Heart right ventricle (tissue), 16 donors: ENCODE results near the gene ASH1L. TPM values are rescaled to one million over a fixed set of nuclear protein-coding genes. Genes with fewer than 3 reads are reported as not detected.
A peak's percentile ranks its signal among the peaks of the same experiment; 100 is the strongest.
"Not testable (repeated sequence)": the region's sequence is repeated elsewhere in the genome, so short reads cannot be mapped to it uniquely, and the experiment has no call there.

Experiments used
- ATAC-seq, 8 donors: fragments of 200-7000 bp; cut with Tn5 transposase; one replicate each; pipeline ENCODE4 v1.9.1; 2020; ENCODE audit warnings: mild to moderate bottlenecking in 8 of 8, moderate library complexity in 8 of 8, moderate number of reproducible peaks in 1 of 8
- DNase-seq, 2 donors: peaks; one replicate each; pipeline ENCODE4 v3.0.0-alpha.2; 2020
- H3K27ac ChIP-seq, 10 donors: fragments of 200-600 bp; sonication (generic) in 2 of 10; one replicate each; pipeline versions ENCODE4 v1.5.0 to v1.8.0; 2020 to 2022; ENCODE audit warnings: mild to moderate bottlenecking in 3 of 10
- H3K27me3 ChIP-seq, 7 donors: fragments of 200-600 bp; one replicate each; pipeline ENCODE4 v1.8.0; 2021 to 2022; ENCODE audit warnings: mild to moderate bottlenecking in 2 of 7
- H3K36me3 ChIP-seq, 9 donors: fragments of 200-600 bp; sonication (generic) in 1 of 9; one replicate each; pipeline versions ENCODE4 v1.5.0 to v1.8.0; 2020 to 2022; ENCODE audit warnings: mild to moderate bottlenecking in 2 of 9
- H3K4me1 ChIP-seq, 9 donors: fragments of 200-600 bp; sonication (generic) in 1 of 9; one replicate each; pipeline versions ENCODE4 v1.5.0 to v1.8.0; 2020 to 2022; ENCODE audit warnings: mild to moderate bottlenecking in 4 of 9
- H3K4me3 ChIP-seq, 10 donors: fragments of 200-600 bp; sonication (generic) in 2 of 10; one replicate each; pipeline versions ENCODE4 v1.5.0 to v1.8.0; 2020 to 2022; ENCODE audit warnings: mild to moderate bottlenecking in 7 of 10, moderate library complexity in 2 of 10
- H3K9me3 ChIP-seq, 11 donors: fragments of 200-600 bp in 10 of 11; sonication (generic) in 2 of 11; one replicate each; pipeline versions ENCODE4 v1.5.0 to v1.8.0; 2013 to 2022; ENCODE audit warnings: mild to moderate bottlenecking in 2 of 11, control low read depth in 1 of 11, moderate library complexity in 1 of 11
- WGBS, 2 donors: extraction: QIAGEN DNeasy Blood & Tissue Kit; methylation state at CpG; one replicate each; pipeline ENCODE4 v1.1.7; 2013; ENCODE audit warnings: inconsistent platforms in 1 of 2; 5-methylcytosine and 5-hydroxymethylcytosine counted together
- intact Hi-C, 10 donors: fragments of 100-400 bp; cut with DNase I; formaldehyde crosslinking; loops; one replicate each; pipeline versions ENCODE4 v1.11.1 to v1.14.2; 2022
- polyA plus RNA-seq, 2 donors: library from polyadenylated mRNA; stranded (reverse); fragments of 200-250 nt; gene quantifications; one replicate each; pipeline ENCODE4 v1.2.3, GENCODE V29; 2013
- total RNA-seq, 10 donors: library from RNA; stranded (reverse); fragmentation: NEBNext Ultra II Directional in 3 of 10; extraction: Animal tissue kit (Norgen Biotek cat#: 25700) in 3 of 10; gene quantifications; one replicate each; pipeline versions ENCODE4 v1.2.1 to v1.2.4, GENCODE V29; 2021 to 2023
- TF ChIP-seq, protein P1 (sequence below), 9 donors: fragments of 200-600 bp; sonication (generic) in 2 of 9; IDR thresholded peaks; one replicate each; pipeline versions ENCODE4 v1.5.0 to v1.8.0; 2021 to 2022; ENCODE audit warnings: antibody characterized with exemption in 9 of 9, mild to moderate bottlenecking in 5 of 9, moderate library complexity in 1 of 9
- donor health status: Arrhythmogenic right ventricular cardiomyopathy.
- donor health status: ischemic (EF 13 %, LVEDD 7.1; RV severe dilation, severe dysfunction).
- donor health status: healthy with polysubstance abuse.
- donor health status: DM: no; HTN: yes; CAD: no.
- donor health status: DM: no; HTN: no; CAD: no.
- donor health status: ischemic (EF 25% LVEDD 6.9; RV normal size, moderate dysfunction).
- donor health status: ischemic (EF 25% LVEDD 5.7; RV mildly dilated, moderate dysfunction).
- donor health status: healthy.
- donor health status: DM: yes; HTN: yes; CAD: no.
- donor health status: Ischemic cardiomyopathy.
- donor health status: ischemic (EF 35%, LVEDD 5.7; RV mildly dilated, moderate dysfunction).
- donor health status: nonischemic (EF 11% LVEDD 7.7; RV severe dilation, severe dysfunction).
- donor health status: DM: yes; HTN: yes; CAD: no.
- donor health status: PGD.
- donor health status: ischemic (EF 29% LVEDD 5.4; RV normal size, mild dysfunction).
- donor health status: nonischemic (EF 23%, LVEDD 6.1; RV moderate dilation, normal function).

ASH1L gene
- total and polyA plus RNA-seq, 12 donors, result 5.1 to 56.8 (median 47.3) TPM

DNA sequence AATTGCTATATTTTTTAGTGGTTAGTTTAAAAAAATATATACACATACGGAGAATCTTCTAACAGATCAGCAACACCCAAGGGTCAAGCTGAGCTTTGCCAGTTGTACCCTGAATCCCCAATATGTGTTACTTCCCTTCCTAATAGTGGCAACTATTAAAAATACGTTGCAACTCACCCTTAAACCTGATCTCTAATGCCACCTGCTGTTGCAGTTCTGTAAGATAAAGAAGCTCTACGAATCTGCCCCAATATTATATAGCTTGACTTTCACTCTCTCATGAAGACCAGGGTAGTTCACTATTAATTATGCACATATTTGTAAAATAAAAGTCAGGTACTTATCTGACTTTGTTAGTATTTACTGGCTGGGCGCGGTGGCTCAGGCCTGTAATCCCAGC, 58.4 kb downstream of the ASH1L start:
- intact Hi-C loops, result loop anchor here in 1 of 10 donors (10.0 kb wide), 1 partner anchor 49 kb away; no protein-coding TSS in a partner anchor
- no peak overlapping the region for H3K27ac ChIP-seq
- peak in 4 of 8 donors; percentile 40 to 57 (median 54) for ATAC-seq
- no peaks in the 10 kb centered on the region for H3K9me3 ChIP-seq
- H3K4me1 ChIP-seq, result peaks cover 0 to 61% (median 36%) of the 10 kb centered on the region in 9 donors
- H3K27me3 ChIP-seq, result no peaks in the 10 kb centered on the region
- TF ChIP-seq, protein P1, sequence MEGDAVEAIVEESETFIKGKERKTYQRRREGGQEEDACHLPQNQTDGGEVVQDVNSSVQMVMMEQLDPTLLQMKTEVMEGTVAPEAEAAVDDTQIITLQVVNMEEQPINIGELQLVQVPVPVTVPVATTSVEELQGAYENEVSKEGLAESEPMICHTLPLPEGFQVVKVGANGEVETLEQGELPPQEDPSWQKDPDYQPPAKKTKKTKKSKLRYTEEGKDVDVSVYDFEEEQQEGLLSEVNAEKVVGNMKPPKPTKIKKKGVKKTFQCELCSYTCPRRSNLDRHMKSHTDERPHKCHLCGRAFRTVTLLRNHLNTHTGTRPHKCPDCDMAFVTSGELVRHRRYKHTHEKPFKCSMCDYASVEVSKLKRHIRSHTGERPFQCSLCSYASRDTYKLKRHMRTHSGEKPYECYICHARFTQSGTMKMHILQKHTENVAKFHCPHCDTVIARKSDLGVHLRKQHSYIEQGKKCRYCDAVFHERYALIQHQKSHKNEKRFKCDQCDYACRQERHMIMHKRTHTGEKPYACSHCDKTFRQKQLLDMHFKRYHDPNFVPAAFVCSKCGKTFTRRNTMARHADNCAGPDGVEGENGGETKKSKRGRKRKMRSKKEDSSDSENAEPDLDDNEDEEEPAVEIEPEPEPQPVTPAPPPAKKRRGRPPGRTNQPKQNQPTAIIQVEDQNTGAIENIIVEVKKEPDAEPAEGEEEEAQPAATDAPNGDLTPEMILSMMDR (IDR thresholded peaks at IDR 0.05), result peak in 7 of 9 donors; percentile 30 to 57 (median 45)
- WGBS, 2 donors, result 50 to 56% methylated on average over 5 of the region's 5 CpGs
- H3K36me3 ChIP-seq, result no peaks in the 10 kb centered on the region
- H3K4me3 ChIP-seq, result no peak overlapping the region
- DNase-seq, result no peak

DNA sequence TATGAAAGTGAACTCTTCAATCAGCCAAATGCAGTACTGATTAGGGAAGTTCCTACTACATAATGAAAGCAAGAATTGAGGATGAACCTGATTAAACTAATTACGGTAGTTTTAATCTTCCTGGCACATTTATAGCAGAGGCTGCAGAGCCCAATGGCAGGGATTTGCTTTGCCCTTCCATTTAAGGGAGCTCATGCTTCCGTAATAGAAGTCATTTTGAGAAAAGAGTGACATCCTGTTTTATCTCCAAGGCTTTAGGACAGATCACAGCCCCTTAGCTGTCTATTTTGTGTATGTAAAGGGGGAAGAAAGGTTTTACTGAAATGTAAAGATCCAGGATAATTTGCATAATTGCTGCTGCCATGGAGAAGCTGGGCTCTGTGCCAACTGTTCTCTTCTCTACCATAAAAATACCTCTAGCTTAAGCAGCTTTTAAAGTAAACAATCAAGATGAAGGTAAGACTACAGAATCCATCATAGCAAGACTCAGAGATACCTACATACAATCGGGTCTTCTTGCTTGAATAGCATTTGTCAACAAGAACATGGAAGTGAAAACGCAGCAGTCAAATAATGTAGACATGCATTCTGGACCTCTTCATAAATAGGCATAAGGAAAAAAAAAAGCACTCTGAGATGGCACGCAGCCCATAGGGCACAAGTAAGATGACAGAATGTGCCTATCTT, 62.5 kb downstream of the ASH1L start:
- intact Hi-C loops, result loop anchor here in 2 of 10 donors (10.0 kb wide), 2 partner anchors 45 to 55 kb away; no protein-coding TSS in a partner anchor
- TF ChIP-seq, protein P1 (IDR thresholded peaks at IDR 0.05), result no peak
- no peaks in the 10 kb centered on the region for H3K27me3 ChIP-seq
- peak in 6 of 8 donors; percentile 74 to 83 (median 76) for ATAC-seq
- H3K27ac ChIP-seq, result peak overlapping the region in 2 of 10 donors; percentile 11 to 26
- 42 to 50% methylated on average over 5 of the region's 5 CpGs for WGBS, 2 donors
- peaks cover 0 to 5% (median 0%) of the 10 kb centered on the region in 9 donors for H3K36me3 ChIP-seq
- H3K4me1 ChIP-seq, result peaks cover 0 to 42% (median 22%) of the 10 kb centered on the region in 9 donors
- no peak for DNase-seq
- peak overlapping the region in 2 of 10 donors; percentile 2 to 16 for H3K4me3 ChIP-seq
- no peaks in the 10 kb centered on the region for H3K9me3 ChIP-seq

- H3K27ac ChIP-seq, result no peak overlapping the region
These were observed 63.3 kb downstream of the ASH1L start for GRCh38 chr1:155499263-155499662.

GRCh38 chr1:155493595-155493994, 69.0 kb downstream of the ASH1L start:
- WGBS, 2 donors, result 95 to 96% methylated on average over 4 of the region's 4 CpGs
- H3K9me3 ChIP-seq, H3K36me3 ChIP-seq, ATAC-seq, DNase-seq, H3K27me3 ChIP-seq, H3K4me3 ChIP-seq, H3K27ac ChIP-seq: not testable (repeated sequence)
- intact Hi-C loops, result loop anchor here in 1 of 10 donors (10.0 kb wide), 1 partner anchor 61 kb away; no protein-coding TSS in a partner anchor
- H3K4me1 ChIP-seq, result peaks cover 0 to 20% (median 11%) of the 10 kb centered on the region in 9 donors

More at GRCh38 chr1:155499263-155499662, 63.3 kb downstream of the ASH1L start:
- TF ChIP-seq, protein P1 (IDR thresholded peaks at IDR 0.05), result no peak
- WGBS, 2 donors, result 89 to 94% methylated on average over 1 of the region's 1 CpG
- no peak for ATAC-seq
- intact Hi-C loops, result loop anchor here in 1 of 10 donors (10.0 kb wide), 1 partner anchor 56 kb away; no protein-coding TSS in a partner anchor
- Histone ChIP-seq H3K9me3 (no peaks in the 10 kb centered on the region), H3K27me3 (no peaks in the 10 kb centered on the region), H3K36me3 (peaks cover 0 to 5% (median 0%) of the 10 kb centered on the region in 9 donors), H3K4me1 (peaks cover 0 to 45% (median 24%) of the 10 kb centered on the region in 9 donors), H3K4me3 (no peak overlapping the region)
- no peak for DNase-seq

DNA sequence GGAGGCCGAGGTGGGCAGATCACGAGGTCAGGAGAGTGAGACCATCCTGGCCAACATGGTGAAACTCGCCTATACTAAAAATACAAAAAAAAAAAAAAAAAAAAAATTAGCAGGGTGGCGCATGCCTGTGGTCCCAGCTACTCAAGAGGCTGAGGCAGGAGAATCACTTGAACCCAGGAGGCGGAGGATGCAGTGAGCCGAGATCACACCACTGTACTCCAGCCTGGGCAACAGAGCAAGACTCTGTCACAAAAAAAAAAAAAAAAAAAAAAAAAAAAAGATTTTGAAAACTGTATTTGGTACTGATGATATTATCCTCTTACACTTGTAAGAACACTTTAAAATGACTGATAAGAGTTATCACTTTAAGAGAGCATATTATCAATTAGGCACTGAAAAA, 74.2 kb downstream of the ASH1L start:
- H3K27ac ChIP-seq, H3K27me3 ChIP-seq, H3K9me3 ChIP-seq, DNase-seq, intact Hi-C loops, ATAC-seq, H3K4me3 ChIP-seq: not testable (repeated sequence)
- peaks cover 0 to 17% (median under 1%) of the 10 kb centered on the region in 9 donors for H3K4me1 ChIP-seq
- 93 to 94% methylated on average over 6 of the region's 6 CpGs for WGBS, 2 donors
- peaks cover 0 to 10% (median 0%) of the 10 kb centered on the region in 9 donors for H3K36me3 ChIP-seq
